ENCODE results near the gene FTH1. TPM values are rescaled to one million over a fixed set of nuclear protein-coding genes. Genes with fewer than 3 reads are reported as not detected.
A peak's percentile ranks its signal among the peaks of the same experiment; 100 is the strongest.
"Not testable (repeated sequence)": the region's sequence is repeated elsewhere in the genome, so short reads cannot be mapped to it uniquely, and the experiment has no call there.

Gene FTH1
- total and polyA plus RNA-seq, 5 donors, result 2,632 to 3,447 (median 3,090) TPM

- ATAC-seq (peak; percentile 81 to 83), DNase-seq (peak; percentile 74 to 88 (median 87))
- peak overlapping the region; percentile 42 for H3K27ac ChIP-seq (ENCODE audit: low read length)
- H3K4me3 ChIP-seq (ENCODE audit: low read length), result peak overlapping the region; percentile 31
- intact Hi-C loops (cut with DNase I), result loop anchor here in 1 of 4 donors (10.0 kb wide), 1 partner anchor 100 kb away; no protein-coding TSS in a partner anchor
- H3K27me3 ChIP-seq (ENCODE audit: control insufficient read depth, insufficient read depth), result no peaks in the 10 kb centered on the region
- H3K4me1 ChIP-seq (ENCODE audit: control insufficient read depth, insufficient read depth, low read length), result no peaks in the 10 kb centered on the region
- WGBS, result 5% methylated on average over 21 of the region's 21 CpGs
- no peaks in the 10 kb centered on the region for H3K9me3 ChIP-seq (ENCODE audit: control insufficient read depth, low read length)
Measured at GRCh38 chr11:61954851-61955421, 12.5 kb downstream of the FTH1 start.

- intact Hi-C loops (cut with DNase I), result loop anchor here in 1 of 4 donors (10.0 kb wide), 1 partner anchor 101 kb away; no protein-coding TSS in a partner anchor
- Histone ChIP-seq H3K27me3 (ENCODE audit: control insufficient read depth, insufficient read depth) (no peaks in the 10 kb centered on the region), H3K4me3 (ENCODE audit: low read length) (no peak overlapping the region), H3K9me3 (ENCODE audit: control insufficient read depth, low read length) (no peaks in the 10 kb centered on the region), H3K4me1 (ENCODE audit: control insufficient read depth, insufficient read depth, low read length) (no peaks in the 10 kb centered on the region), H3K27ac (ENCODE audit: low read length) (peak overlapping the region; percentile 42)
- no peak for ATAC-seq
- no peak for DNase-seq
- WGBS, result 94% methylated on average over 9 of the region's 9 CpGs
Measured at GRCh38 chr11:61954106-61954850, 13.2 kb downstream of the FTH1 start.

GRCh38 chr11:61953632-61954031, 13.8 kb downstream of the FTH1 start:
- intact Hi-C loops (cut with DNase I), result loop anchor here in 1 of 4 donors (10.0 kb wide), 1 partner anchor 101 kb away; no protein-coding TSS in a partner anchor
- 92% methylated on average over 5 of the region's 5 CpGs for WGBS
- not testable (repeated sequence) for H3K9me3 ChIP-seq (ENCODE audit: control insufficient read depth, low read length); H3K27ac ChIP-seq (ENCODE audit: low read length); H3K4me3 ChIP-seq (ENCODE audit: low read length); H3K27me3 ChIP-seq (ENCODE audit: control insufficient read depth, insufficient read depth); DNase-seq; ATAC-seq; H3K4me1 ChIP-seq (ENCODE audit: control insufficient read depth, insufficient read depth, low read length)

GRCh38 chr11:61952882-61953281, 14.6 kb downstream of the FTH1 start:
- Histone ChIP-seq H3K4me1 (ENCODE audit: control insufficient read depth, insufficient read depth, low read length) (no peaks in the 10 kb centered on the region), H3K27me3 (ENCODE audit: control insufficient read depth, insufficient read depth) (no peaks in the 10 kb centered on the region), H3K9me3 (ENCODE audit: control insufficient read depth, low read length) (no peaks in the 10 kb centered on the region), H3K4me3 (ENCODE audit: low read length) (no peak overlapping the region), H3K27ac (ENCODE audit: low read length) (no peak overlapping the region)
- no peak for DNase-seq
- intact Hi-C loops (cut with DNase I), result loop anchor here in 1 of 4 donors (10.0 kb wide), 1 partner anchor 102 kb away; no protein-coding TSS in a partner anchor
- ATAC-seq, result no peak
- WGBS, result 94% methylated on average over 3 of the region's 3 CpGs

GRCh38 chr11:61951484-61952135, 15.8 kb downstream of the FTH1 start:
- no peak for DNase-seq
- no peak for ATAC-seq
- peaks cover 5% of the 10 kb centered on the region for H3K4me1 ChIP-seq (ENCODE audit: control insufficient read depth, insufficient read depth, low read length)
- H3K27me3 ChIP-seq (ENCODE audit: control insufficient read depth, insufficient read depth), result no peaks in the 10 kb centered on the region
- no peak overlapping the region for H3K4me3 ChIP-seq (ENCODE audit: low read length)
- H3K9me3 ChIP-seq (ENCODE audit: control insufficient read depth, low read length), result no peaks in the 10 kb centered on the region
- 89% methylated on average over 11 of the region's 11 CpGs for WGBS
- H3K27ac ChIP-seq (ENCODE audit: low read length), result no peak overlapping the region
- intact Hi-C loops (cut with DNase I), result loop anchor here in 1 of 4 donors (10.0 kb wide), 1 partner anchor 103 kb away; no protein-coding TSS in a partner anchor

GRCh38 chr11:61950035-61950547, 17.3 kb downstream of the FTH1 start, which contains the start of gene BEST1:
BEST1 (plus strand) TSS chr11:61950351; CDS start chr11:61951807, 1,456 bp downstream.
- WGBS, result 80% methylated on average over 8 of the region's 8 CpGs
- H3K27ac ChIP-seq (ENCODE audit: low read length), result peak within 1 kb of the TSS; percentile 26

GRCh38 chr11:61949169-61950034, 18.0 kb downstream of the FTH1 start:
- intact Hi-C loops (cut with DNase I), result loop anchor here in 3 of 4 donors (5.0 to 10.0 kb wide), 5 partner anchors 52 to 152 kb away; no protein-coding TSS in a partner anchor
- no peak overlapping the region for H3K4me3 ChIP-seq (ENCODE audit: low read length)
- 36% methylated on average over 9 of the region's 9 CpGs for WGBS
- H3K4me1 ChIP-seq (ENCODE audit: control insufficient read depth, insufficient read depth, low read length), result peaks cover 5% of the 10 kb centered on the region
- peak overlapping the region; percentile 26 for H3K27ac ChIP-seq (ENCODE audit: low read length)
- peak; percentile 83 to 84 for ATAC-seq
- H3K9me3 ChIP-seq (ENCODE audit: control insufficient read depth, low read length), result no peaks in the 10 kb centered on the region
- no peaks in the 10 kb centered on the region for H3K27me3 ChIP-seq (ENCODE audit: control insufficient read depth, insufficient read depth)
- DNase-seq, result peak; percentile 86 to 91 (median 89)

More at GRCh38 chr11:61950035-61950547, 17.3 kb downstream of the FTH1 start, which contains the start of gene BEST1:
- Histone ChIP-seq H3K4me1 (ENCODE audit: control insufficient read depth, insufficient read depth, low read length) (peaks cover 5% of the 10 kb centered on the region), H3K4me3 (ENCODE audit: low read length) (no peak within 1 kb of the TSS), H3K9me3 (ENCODE audit: control insufficient read depth, low read length) (no peaks in the 10 kb centered on the region), H3K27me3 (ENCODE audit: control insufficient read depth, insufficient read depth) (no peaks in the 10 kb centered on the region)
- intact Hi-C loops (cut with DNase I), result loop anchor here in 1 of 4 donors (10.0 kb wide), 1 partner anchor 105 kb away; no protein-coding TSS in a partner anchor
- no peak for ATAC-seq
- peak in 1 of 3 donors; percentile 46 for DNase-seq

- DNase-seq, result no peak
- no peak for ATAC-seq
- Histone ChIP-seq H3K4me3 (ENCODE audit: low read length) (no peak overlapping the region), H3K27ac (ENCODE audit: low read length) (peak overlapping the region; percentile 38), H3K27me3 (ENCODE audit: control insufficient read depth, insufficient read depth) (no peaks in the 10 kb centered on the region), H3K9me3 (ENCODE audit: control insufficient read depth, low read length) (no peaks in the 10 kb centered on the region), H3K4me1 (ENCODE audit: control insufficient read depth, insufficient read depth, low read length) (peaks cover 5% of the 10 kb centered on the region)
- 82% methylated on average over 7 of the region's 7 CpGs for WGBS
- intact Hi-C loops (cut with DNase I), result loop anchor here in 3 of 4 donors (5.0 to 10.0 kb wide), 4 partner anchors 51 to 151 kb away; no protein-coding TSS in a partner anchor
Measured at GRCh38 chr11:61948505-61948904, 18.9 kb downstream of the FTH1 start.

GRCh38 chr11:61947486-61948210, 19.8 kb downstream of the FTH1 start:
- WGBS, result 5% methylated on average over 8 of the region's 8 CpGs
- intact Hi-C loops (cut with DNase I), result loop anchor here (1.0 to 10.0 kb wide), 6 partner anchors 48 to 150 kb away; no protein-coding TSS in a partner anchor
- ATAC-seq, result peak; percentile 77 to 82
- peak overlapping the region; percentile 55 for H3K27ac ChIP-seq (ENCODE audit: low read length)
- DNase-seq, result peak; percentile 91 to 96 (median 93)
- H3K4me3 ChIP-seq (ENCODE audit: low read length), result no peak overlapping the region
- H3K4me1 ChIP-seq (ENCODE audit: control insufficient read depth, insufficient read depth, low read length), result peaks cover 5% of the 10 kb centered on the region
- H3K27me3 ChIP-seq (ENCODE audit: control insufficient read depth, insufficient read depth), result no peaks in the 10 kb centered on the region
- no peaks in the 10 kb centered on the region for H3K9me3 ChIP-seq (ENCODE audit: control insufficient read depth, low read length)

Measured in right cardiac atrium (tissue), 5 donors.